ENCODE results near the gene FBXO38. TPM values are rescaled to one million over a fixed set of nuclear protein-coding genes. Genes with fewer than 3 reads are reported as not detected.

Gene FBXO38
- total and polyA plus RNA-seq, 2 of the 4 experiments (the other 2 are of a cell fraction): 14.9 to 70.1 TPM

DNA sequence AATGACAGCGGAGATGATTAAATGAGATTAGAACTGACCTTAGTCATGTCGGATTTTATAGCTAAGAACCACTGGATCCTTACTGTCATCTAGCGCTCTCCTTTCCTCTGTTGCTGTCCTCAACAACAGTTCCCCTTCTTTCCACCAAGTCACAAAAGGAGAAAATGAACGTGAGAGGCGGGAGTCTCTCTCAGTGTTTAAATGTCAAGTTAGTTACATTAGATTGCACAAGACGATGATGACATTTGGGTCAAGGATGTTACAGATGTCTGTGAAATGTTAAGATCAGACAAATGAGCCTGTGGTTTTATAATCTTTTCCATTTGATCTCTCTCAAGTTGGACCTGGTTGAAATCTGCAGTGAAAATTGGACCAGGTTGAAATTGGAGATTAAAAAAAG lies 53.5 kb downstream of the FBXO38 start:
- H3K4me3 ChIP-seq (ENCODE audit: insufficient read depth, low read depth, low read length): no peak overlapping the region
- intact Hi-C loops (cut with micrococcal nuclease): no loop called here
- no peaks in the 10 kb centered on the region for H3K4me1 ChIP-seq (ENCODE audit: control insufficient read depth, insufficient read depth, low read length)
- CTCF ChIA-PET: interaction anchor here (0.6 to 1.2 kb wide), 2 partner anchors 294 to 589 kb away, joined by 3 to 5 read pairs; no protein-coding TSS in a partner anchor
- no peak overlapping the region for H4K5ac ChIP-seq (ENCODE audit: low read depth, low read length)
- no peak overlapping the region for H4K91ac ChIP-seq (ENCODE audit: insufficient read depth, low read depth, low read length)
- H2BK5ac ChIP-seq (ENCODE audit: low read depth, low read length, poor library complexity, severe bottlenecking): no peak overlapping the region
- no peak overlapping the region for H3K27ac ChIP-seq (ENCODE audit: insufficient read depth, low read length)
- no peak overlapping the region for H3K23ac ChIP-seq (ENCODE audit: low read depth, low read length)
- H2AK9ac ChIP-seq (replicated peaks; ENCODE audit: low read depth, low read length, poor library complexity): no peak overlapping the region
- POLR2A ChIA-PET (ENCODE audit: unreplicated experiment): no interaction called here
- H2BK15ac ChIP-seq (ENCODE audit: low read depth, low read length): no peak overlapping the region
- H3K56ac ChIP-seq (ENCODE audit: extremely low read depth, insufficient read depth, low read length): no peak overlapping the region
- H3K36me3 ChIP-seq (ENCODE audit: control insufficient read depth, insufficient read depth, low read length): peaks cover 19% of the 10 kb centered on the region
- no peaks in the 10 kb centered on the region; a peak in 2 of 4 replicates for H3K79me1 ChIP-seq (ENCODE audit: low read depth in 1 of 2, low read length in 2 of 2)
- H3K18ac ChIP-seq (ENCODE audit: low read depth, low read length): no peak overlapping the region
- H3K14ac ChIP-seq (replicated peaks; ENCODE audit: low read depth, low read length): no peak overlapping the region
- H4K8ac ChIP-seq (ENCODE audit: low read depth in 2 of 2, low read length in 2 of 2): no peak overlapping the region
- no CpG with 5 or more reads among the region's 6 CpGs for WGBS, 2 experiments (ENCODE audit: extremely low coverage in 2 of 2, insufficient read length in 1 of 2)
- H2BK20ac ChIP-seq (ENCODE audit: low read depth, low read length): no peak overlapping the region
- H3K4me2 ChIP-seq (ENCODE audit: low read depth, low read length): no peak overlapping the region
- H2AFZ ChIP-seq (replicated peaks; ENCODE audit: low read length, poor library complexity): no peak overlapping the region
- H3K9me3 ChIP-seq (ENCODE audit: control insufficient read depth, insufficient read depth, low read length): no peaks in the 10 kb centered on the region
- no peak for ATAC-seq (ENCODE audit: low read depth)
- no TSS peak for BruUV-seq (replicated peaks)
- H3K27me3 ChIP-seq (ENCODE audit: control insufficient read depth, insufficient read depth, low read length): no peaks in the 10 kb centered on the region
- H3K4ac ChIP-seq (ENCODE audit: low read depth, low read length): no peak overlapping the region
- no peak overlapping the region for H2AK5ac ChIP-seq (ENCODE audit: low read depth, low read length)
- DNase-seq: peak; percentile 3
- in situ Hi-C loops (cut with MboI; ENCODE audit: low sequenced_read_pairs): loop anchor here (25.0 kb wide), 1 partner anchor 800 kb away; no protein-coding TSS in a partner anchor
- dilution Hi-C loops (cut with HindIII; ENCODE audit: low sequenced_read_pairs, unreplicated experiment): no loop called here
- no peaks in the 10 kb centered on the region for H3K9me1 ChIP-seq (ENCODE audit: insufficient read depth, low read length)
- TF ChIP-seq ELK1 (IDR thresholded peaks at IDR 0.05; ENCODE audit: borderline replicate concordance, low read depth, low read length): no peak
- peak; percentile 52; the same call in 1 of the 2 replicates for TF ChIP-seq CEBPB (IDR thresholded peaks at IDR 0.05; ENCODE audit: low read depth, low read length)
- H4K20me1 ChIP-seq (ENCODE audit: insufficient read depth, low read length): no peaks in the 10 kb centered on the region
- no peak overlapping the region for H3K9ac ChIP-seq (ENCODE audit: low read depth, low read length)
- H2BK120ac ChIP-seq (ENCODE audit: low read depth, low read length): no peak overlapping the region

Measured in IMR-90 (cell line).